Midbrain (tissue), 1 donor: ENCODE measurements around the gene RNF207.

Experiments
- DNase-seq: peaks from one replicate; lab custom pipeline; 2025; lab: John Stamatoyannopoulos, UW

Gene RNF207

GRCh38 chr1:6205849-6206519 lies at the start of gene RNF207:
TSS of gene RNF207 (plus strand) at chr1:6206119. CDS start at chr1:6206536, 417 bp downstream.
- no peak for DNase-seq

- DNase-seq = no peak
Measured at GRCh38 chr1:6157132-6157527, 48.8 kb upstream of the RNF207 start.

- no peak for DNase-seq
Measured at GRCh38 chr1:6157528-6158174, 48.3 kb upstream of the RNF207 start.

- DNase-seq = no peak
Measured at GRCh38 chr1:6158181-6158580, 47.7 kb upstream of the RNF207 start.

GRCh38 chr1:6162341-6162740 lies 43.6 kb upstream of the RNF207 start:
- no peak for DNase-seq

GRCh38 chr1:6162773-6163172 lies 43.1 kb upstream of the RNF207 start:
- DNase-seq = no peak

- DNase-seq = no peak
Measured at GRCh38 chr1:6163191-6163972, 42.5 kb upstream of the RNF207 start.

GRCh38 chr1:6163973-6164617 lies 41.8 kb upstream of the RNF207 start:
- no peak for DNase-seq

- DNase-seq = no peak
Measured at GRCh38 chr1:6165027-6165426, 40.9 kb upstream of the RNF207 start.

- no peak for DNase-seq
Measured at GRCh38 chr1:6165441-6165985, 40.4 kb upstream of the RNF207 start.

GRCh38 chr1:6166221-6166620 lies 39.7 kb upstream of the RNF207 start:
- DNase-seq = no peak

- no peak for DNase-seq
Measured at GRCh38 chr1:6166655-6167390, 39.1 kb upstream of the RNF207 start.

- DNase-seq = no peak
Measured at GRCh38 chr1:6167391-6168303, 38.3 kb upstream of the RNF207 start.

GRCh38 chr1:6168947-6169586 lies 36.9 kb upstream of the RNF207 start:
- DNase-seq = no peak

GRCh38 chr1:6170116-6170741 lies 35.7 kb upstream of the RNF207 start:
- DNase-seq = no peak

GRCh38 chr1:6170742-6171201 lies 35.1 kb upstream of the RNF207 start:
- DNase-seq = no peak

GRCh38 chr1:6171548-6172124 lies 34.3 kb upstream of the RNF207 start:
- DNase-seq = no peak

- no peak for DNase-seq
Measured at GRCh38 chr1:6172549-6172948, 33.4 kb upstream of the RNF207 start.
